GM12878 (cell line): Measurements from ENCODE around the gene PHF21B. TPM values are rescaled to one million over a fixed set of nuclear protein-coding genes. Genes with fewer than 3 reads are reported as not detected.

Experiments used
- ATAC-seq: fragments of 200-7000 bp; cut with Tn5 transposase; 3 replicates; pipeline ENCODE4 v1.9.1; 2020; ENCODE audit warnings: mild to moderate bottlenecking, moderate library complexity
- BruUV-seq: library from RNA; stranded (reverse); fragments of 400-500 nt; replicated peaks from 2 replicates; lab custom pipeline; 2021; lab: Mats Ljungman, UMichigan
- CTCF ChIA-PET: fragments of 300-600 bp; sonication (Branson Sonifier 250); formaldehyde crosslinking; extraction: SDS; loops from one replicate; lab custom pipeline; 2021; ENCODE audit warnings: inconsistent platforms; lab: Yijun Ruan, JAX
- POLR2A ChIA-PET: fragments of 350-600 bp; formaldehyde crosslinking; extraction: SDS; loops from one replicate; lab custom pipeline; 2021; ENCODE audit warnings: inconsistent platforms; lab: Charles Lee
- RAD21 ChIA-PET: fragments of 300-600 bp; sonication (Branson Sonifier 250); formaldehyde crosslinking; loops from one replicate; lab custom pipeline; 2023; ENCODE audit warnings: antibody characterized with exemption; ENCODE audit not compliant: unreplicated experiment; lab: Charles Lee
- SMC1A ChIA-PET: fragments of 300-600 bp; sonication (Branson Sonifier 250); formaldehyde crosslinking; loops from one replicate; lab custom pipeline; 2023; ENCODE audit not compliant: unreplicated experiment, uncharacterized antibody; lab: Charles Lee
- DNase-seq: peaks from one replicate; pipeline ENCODE4 v3.0.0-alpha.2; 2011; ENCODE audit warnings: low read depth, low spot score
- FAIRE-seq: peaks from 3 replicates; lab custom pipeline; 2011; peaks lifted over from hg19 to GRCh38; lab: Jason Lieb, UNC
- H2AFZ ChIP-seq: 2 replicates; pipeline ENCODE4 v1.6.0; 2011; ENCODE audit warnings: low read depth, low read length, control low read depth; ENCODE audit not compliant: control insufficient read depth
- H3K27ac ChIP-seq: 2 replicates; pipeline ENCODE4 v1.5.1; 2011; ENCODE audit warnings: control low read depth; ENCODE audit not compliant: control insufficient read depth, insufficient read depth
- H3K27me3 ChIP-seq, 2 experiments: replicated peaks in 1 of 2; 2 replicates each; pipeline versions ENCODE4 v1.6.0 to v1.6.1; 2011; ENCODE audit warnings: low read length in 1 of 2; ENCODE audit not compliant: control insufficient read depth in 2 of 2, insufficient read depth in 2 of 2
- H3K36me3 ChIP-seq, 2 experiments: 2 replicates each; pipeline ENCODE4 v1.5.1; 2011; ENCODE audit warnings: low read length in 1 of 2; ENCODE audit not compliant: control insufficient read depth in 2 of 2, insufficient read depth in 2 of 2
- H3K4me1 ChIP-seq: 2 replicates; pipeline ENCODE4 v1.6.1; 2011; ENCODE audit warnings: mild to moderate bottlenecking, low read length, moderate library complexity, mixed read lengths; ENCODE audit not compliant: control insufficient read depth, insufficient read depth
- H3K4me2 ChIP-seq: 2 replicates; pipeline ENCODE4 v1.6.0; 2011; ENCODE audit warnings: control low read depth; ENCODE audit not compliant: control insufficient read depth, insufficient read depth
- H3K4me3 ChIP-seq: fragments of 200-600 bp; sonication (generic); 2 replicates; pipeline ENCODE4 v1.5.1; 2016
- H3K79me2 ChIP-seq: 2 replicates; pipeline ENCODE4 v1.6.0; 2011; ENCODE audit warnings: low read length; ENCODE audit not compliant: control insufficient read depth, insufficient read depth
- H3K9ac ChIP-seq: 2 replicates; pipeline ENCODE4 v1.8.0; 2011; ENCODE audit warnings: low read length, control low read depth, mixed read lengths; ENCODE audit not compliant: control insufficient read depth, insufficient read depth
- H3K9me3 ChIP-seq: replicated peaks from 3 replicates; pipeline ENCODE4 v1.5.1; 2011; ENCODE audit warnings: mild to moderate bottlenecking, low read length; ENCODE audit not compliant: control insufficient read depth, insufficient read depth
- H4K20me1 ChIP-seq: 2 replicates; pipeline ENCODE4 v1.6.0; 2011; ENCODE audit not compliant: control insufficient read depth, insufficient read depth
- CHD4 ChIP-seq: fragments of 200-600 bp; sonication (generic); IDR thresholded peaks from 2 replicates; pipeline ENCODE4 v1.6.1; 2016; ENCODE audit warnings: mild to moderate bottlenecking
- KDM1A ChIP-seq: fragments of 200-600 bp; sonication (generic); IDR thresholded peaks from 2 replicates; pipeline ENCODE4 v1.6.1; 2016; ENCODE audit warnings: borderline replicate concordance
- MXI1 ChIP-seq: fragments of 150-350 bp; IDR thresholded peaks from 2 replicates; pipeline ENCODE4 v1.6.1; 2011; ENCODE audit warnings: low read depth, mild to moderate bottlenecking, inconsistent platforms, low read length, improper control_type of control experiment
- NBN ChIP-seq: fragments of 450-650 bp; IDR thresholded peaks from 2 replicates; pipeline ENCODE4 v1.6.1; 2016
- POLR2AphosphoS2 ChIP-seq: IDR thresholded peaks from 2 replicates; pipeline ENCODE4 v1.6.1; 2011; ENCODE audit warnings: low read depth, mild to moderate bottlenecking, low read length, improper control_type of control experiment, moderate library complexity
- RAD21 ChIP-seq: IDR thresholded peaks from 2 replicates; pipeline ENCODE4 v1.6.1; 2011; ENCODE audit warnings: mild to moderate bottlenecking, low read depth, low read length, moderate library complexity; ENCODE audit not compliant: insufficient read depth
- SUPT20H ChIP-seq: IDR thresholded peaks from 2 replicates; pipeline ENCODE4 v1.6.1; 2011; ENCODE audit warnings: low read depth, mild to moderate bottlenecking, low read length, moderate library complexity, borderline replicate concordance; ENCODE audit not compliant: control insufficient read depth
- WGBS: methylation state at CpG from one replicate; pipeline ENCODE4 v1.1.6; 2016; ENCODE audit warnings: low lambda C conversion rate; ENCODE audit not compliant: insufficient replicate concordance, insufficient coverage; ENCODE audit errors: missing lambda C conversion rate; 5-methylcytosine and 5-hydroxymethylcytosine counted together
- in situ Hi-C: fragments of 300-500 bp; cut with MboI; formaldehyde crosslinking; loops from 9 replicates; pipeline ENCODE4 v1.14.3; 2018; ENCODE audit warnings: mixed read lengths
- intact Hi-C: fragments of 100-400 bp; cut with micrococcal nuclease; formaldehyde crosslinking; loops from one replicate; pipeline ENCODE4 v1.14.2; 2022; ENCODE audit not compliant: unreplicated experiment
- polyA plus RNA-seq, 11 experiments: library from polyadenylated mRNA; depleted of rRNA in 4 of 11; unstranded in 6 of 11; stranded (reverse) in 5 of 11; fragments of >200 nt; fragmentation: Nextera tagmentation in 4 of 11; fragmentation: Illumina TruSeq in 1 of 11; extraction: Ambion mirVana in 4 of 11; extraction: Trizol in 1 of 11; gene quantifications; 1 replicate in 1 of 11; 2 replicates in 10 of 11; pipeline versions ENCODE4 v1.2.1 to v1.2.3, GENCODE V29; 2011 to 2016; ENCODE audit warnings: inconsistent platforms in 2 of 11, missing spikeins in 2 of 11, low read depth in 1 of 11
- total RNA-seq, 4 experiments: library from RNA; depleted of rRNA in 3 of 4; stranded (reverse); fragments of >200 nt in 3 of 4; fragmentation: Illumina TruSeq in 1 of 4; extraction: Trizol in 1 of 4; gene quantifications; 2 replicates each; pipeline versions ENCODE4 v1.2.1 to v1.2.3, GENCODE V29; 2013 to 2021
- TF ChIP-seq, protein P1 (sequence below): IDR thresholded peaks from 2 replicates; pipeline ENCODE4 v1.6.1; 2012; ENCODE audit warnings: improper control_type of control experiment, low read depth, low read length; ENCODE audit not compliant: insufficient replicate concordance
- TF ChIP-seq, protein P2 (sequence below), 3 experiments: IDR thresholded peaks in 2 of 3; conservative IDR thresholded peaks in 1 of 3; 2 replicates each; pipeline ENCODE4 v1.5.1; 2011; ENCODE audit warnings: low read depth in 3 of 3, low read length in 3 of 3, mild to moderate bottlenecking in 3 of 3, control low read depth in 2 of 3, moderate library complexity in 2 of 3, inconsistent platforms in 1 of 3, mixed read lengths in 1 of 3; ENCODE audit not compliant: control insufficient read depth in 2 of 3, insufficient read depth in 1 of 3; ENCODE audit errors: extremely low read depth in 1 of 3

PHF21B gene
- total and polyA plus RNA-seq, 10 of the 15 experiments (the other 5 are each of a cell fraction or from before 2014, with no cell fraction given): 0.03 to 0.35 TPM; not detected in 8

DNA sequence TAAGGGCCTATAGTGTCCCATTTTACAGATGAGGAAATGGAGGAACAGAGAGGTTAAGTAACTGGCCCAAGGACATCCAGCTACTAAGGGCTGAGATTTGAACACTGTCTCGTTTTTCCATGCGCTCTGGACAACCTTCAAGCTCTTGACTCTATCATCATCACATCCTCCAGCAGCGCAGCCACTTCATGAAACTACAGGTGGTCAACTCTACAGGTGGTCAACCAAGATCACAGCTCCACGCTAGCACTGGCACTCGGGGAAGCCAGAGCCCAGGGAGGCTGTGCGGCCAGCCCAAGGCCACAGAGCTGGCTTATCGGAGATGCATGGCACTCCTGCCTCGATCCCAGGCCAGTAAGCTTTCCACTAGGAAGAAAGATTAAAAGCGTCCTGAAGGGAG is 40.0 kb downstream of the PHF21B start (continued):
- TF ChIP-seq, protein P1, sequence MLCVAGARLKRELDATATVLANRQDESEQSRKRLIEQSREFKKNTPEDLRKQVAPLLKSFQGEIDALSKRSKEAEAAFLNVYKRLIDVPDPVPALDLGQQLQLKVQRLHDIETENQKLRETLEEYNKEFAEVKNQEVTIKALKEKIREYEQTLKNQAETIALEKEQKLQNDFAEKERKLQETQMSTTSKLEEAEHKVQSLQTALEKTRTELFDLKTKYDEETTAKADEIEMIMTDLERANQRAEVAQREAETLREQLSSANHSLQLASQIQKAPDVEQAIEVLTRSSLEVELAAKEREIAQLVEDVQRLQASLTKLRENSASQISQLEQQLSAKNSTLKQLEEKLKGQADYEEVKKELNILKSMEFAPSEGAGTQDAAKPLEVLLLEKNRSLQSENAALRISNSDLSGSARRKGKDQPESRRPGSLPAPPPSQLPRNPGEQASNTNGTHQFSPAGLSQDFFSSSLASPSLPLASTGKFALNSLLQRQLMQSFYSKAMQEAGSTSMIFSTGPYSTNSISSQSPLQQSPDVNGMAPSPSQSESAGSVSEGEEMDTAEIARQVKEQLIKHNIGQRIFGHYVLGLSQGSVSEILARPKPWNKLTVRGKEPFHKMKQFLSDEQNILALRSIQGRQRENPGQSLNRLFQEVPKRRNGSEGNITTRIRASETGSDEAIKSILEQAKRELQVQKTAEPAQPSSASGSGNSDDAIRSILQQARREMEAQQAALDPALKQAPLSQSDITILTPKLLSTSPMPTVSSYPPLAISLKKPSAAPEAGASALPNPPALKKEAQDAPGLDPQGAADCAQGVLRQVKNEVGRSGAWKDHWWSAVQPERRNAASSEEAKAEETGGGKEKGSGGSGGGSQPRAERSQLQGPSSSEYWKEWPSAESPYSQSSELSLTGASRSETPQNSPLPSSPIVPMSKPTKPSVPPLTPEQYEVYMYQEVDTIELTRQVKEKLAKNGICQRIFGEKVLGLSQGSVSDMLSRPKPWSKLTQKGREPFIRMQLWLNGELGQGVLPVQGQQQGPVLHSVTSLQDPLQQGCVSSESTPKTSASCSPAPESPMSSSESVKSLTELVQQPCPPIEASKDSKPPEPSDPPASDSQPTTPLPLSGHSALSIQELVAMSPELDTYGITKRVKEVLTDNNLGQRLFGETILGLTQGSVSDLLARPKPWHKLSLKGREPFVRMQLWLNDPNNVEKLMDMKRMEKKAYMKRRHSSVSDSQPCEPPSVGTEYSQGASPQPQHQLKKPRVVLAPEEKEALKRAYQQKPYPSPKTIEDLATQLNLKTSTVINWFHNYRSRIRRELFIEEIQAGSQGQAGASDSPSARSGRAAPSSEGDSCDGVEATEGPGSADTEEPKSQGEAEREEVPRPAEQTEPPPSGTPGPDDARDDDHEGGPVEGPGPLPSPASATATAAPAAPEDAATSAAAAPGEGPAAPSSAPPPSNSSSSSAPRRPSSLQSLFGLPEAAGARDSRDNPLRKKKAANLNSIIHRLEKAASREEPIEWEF: no peak
- TF ChIP-seq SUPT20H (no peak), CHD4 (no peak), MXI1 (no peak), RAD21 (no peak), KDM1A (no peak), POLR2AphosphoS2 (no peak)

DNA sequence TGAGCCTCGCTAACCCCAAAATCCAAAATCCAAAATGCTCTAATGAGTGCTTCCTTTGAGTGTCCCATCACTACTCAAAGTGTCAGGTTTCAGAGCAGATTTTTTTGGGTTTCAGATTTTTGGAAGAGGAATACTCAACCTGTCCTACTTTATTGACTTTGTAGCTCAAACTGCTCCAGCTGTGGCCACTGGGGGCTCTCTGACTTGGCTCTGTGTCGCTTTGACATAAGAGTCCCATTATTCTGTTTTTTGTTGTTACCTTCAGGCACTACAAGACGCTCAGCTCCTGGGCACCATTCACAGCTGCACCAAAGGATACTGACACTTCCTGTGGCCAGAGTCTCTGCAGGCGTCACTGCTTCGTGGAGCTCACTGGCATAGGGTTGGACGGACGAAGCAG is 41.1 kb downstream of the PHF21B start:
- RAD21 ChIA-PET: interaction anchor here (0.9 kb wide), 1 partner anchor 15 kb away, joined by 3 read pairs; no protein-coding TSS in a partner anchor
- H4K20me1 ChIP-seq: no peaks in the 10 kb centered on the region
- SMC1A ChIA-PET: interaction anchor here (1.7 kb wide), 1 partner anchor 14 kb away, joined by 6 read pairs; no protein-coding TSS in a partner anchor
- H3K4me1 ChIP-seq: no peaks in the 10 kb centered on the region; the same call in 1 of the 2 replicates
- intact Hi-C loops: no loop called here
- no peak overlapping the region for H3K4me2 ChIP-seq
- POLR2A ChIA-PET: interaction anchor here (0.6 to 0.9 kb wide), 2 partner anchors 11 to 15 kb away, joined by 3 read pairs; no protein-coding TSS in a partner anchor
- H3K4me3 ChIP-seq: no peak overlapping the region
- no peak for DNase-seq
- no peak for TF ChIP-seq NBN
- TF ChIP-seq, protein P2, sequence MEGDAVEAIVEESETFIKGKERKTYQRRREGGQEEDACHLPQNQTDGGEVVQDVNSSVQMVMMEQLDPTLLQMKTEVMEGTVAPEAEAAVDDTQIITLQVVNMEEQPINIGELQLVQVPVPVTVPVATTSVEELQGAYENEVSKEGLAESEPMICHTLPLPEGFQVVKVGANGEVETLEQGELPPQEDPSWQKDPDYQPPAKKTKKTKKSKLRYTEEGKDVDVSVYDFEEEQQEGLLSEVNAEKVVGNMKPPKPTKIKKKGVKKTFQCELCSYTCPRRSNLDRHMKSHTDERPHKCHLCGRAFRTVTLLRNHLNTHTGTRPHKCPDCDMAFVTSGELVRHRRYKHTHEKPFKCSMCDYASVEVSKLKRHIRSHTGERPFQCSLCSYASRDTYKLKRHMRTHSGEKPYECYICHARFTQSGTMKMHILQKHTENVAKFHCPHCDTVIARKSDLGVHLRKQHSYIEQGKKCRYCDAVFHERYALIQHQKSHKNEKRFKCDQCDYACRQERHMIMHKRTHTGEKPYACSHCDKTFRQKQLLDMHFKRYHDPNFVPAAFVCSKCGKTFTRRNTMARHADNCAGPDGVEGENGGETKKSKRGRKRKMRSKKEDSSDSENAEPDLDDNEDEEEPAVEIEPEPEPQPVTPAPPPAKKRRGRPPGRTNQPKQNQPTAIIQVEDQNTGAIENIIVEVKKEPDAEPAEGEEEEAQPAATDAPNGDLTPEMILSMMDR (IDR thresholded peaks at IDR 0.05 in 2 of 3, conservative IDR thresholded peaks at IDR 0.05 in 1 of 3; ENCODE audit: control insufficient read depth in 2 of 3, extremely low read depth in 1 of 3, insufficient read depth in 1 of 3, low read depth in 3 of 3, low read length in 3 of 3): peak; percentile 8 to 16 (median 12); a peak in 3 of 6 replicates
- no peaks in the 10 kb centered on the region for H3K9me3 ChIP-seq
- BruUV-seq: no TSS peak
- H3K27ac ChIP-seq: no peak overlapping the region
- H2AFZ ChIP-seq: no peak overlapping the region
- H3K79me2 ChIP-seq: no peaks in the 10 kb centered on the region
- no peaks in the 10 kb centered on the region for H3K27me3 ChIP-seq
- in situ Hi-C loops: no loop called here
- no peaks in the 10 kb centered on the region for H3K36me3 ChIP-seq
- 47% methylated on average over 7 of the region's 7 CpGs for WGBS
- CTCF ChIA-PET: interaction anchor here (0.6 to 1.1 kb wide), 2 partner anchors 13 to 242 kb away, joined by 3 read pairs; no protein-coding TSS in a partner anchor
- no peak overlapping the region for H3K9ac ChIP-seq
- no peak for ATAC-seq
- FAIRE-seq: no peak
